Activated T-helper 1 cell treated with anti-CD3 and anti-CD28 coated beads, Interleukin-12 subunit alpha, Interleukin-12 subunit beta, Interleukin-2, Interleukin-4 antibody, amounts not matched to agents 30 ng/mL and 10 ng/mL and 1 ng/mL, durations not matched to agents 14 hours and 24 hours and 36 hours (primary cell): ENCODE data around the gene USP26. TPM values are rescaled to one million over a fixed set of nuclear protein-coding genes. Genes with fewer than 3 reads are reported as not detected.
"Not testable (repeated sequence)": the region's sequence is repeated elsewhere in the genome, so short reads cannot be mapped to it uniquely, and the experiment has no call there.

ENCODE experiments used
- DNase-seq: peaks from one replicate; pipeline ENCODE4 v3.0.0; 2021; ENCODE audit warnings: low spot score
- H3K27ac Mint-ChIP-seq: one replicate; pipeline ENCODE4 v1.8.0; 2021; ENCODE audit warnings: mild to moderate bottlenecking, mixed read lengths
- H3K27me3 Mint-ChIP-seq: one replicate; pipeline ENCODE4 v1.8.0; 2022; ENCODE audit warnings: mild to moderate bottlenecking, moderate library complexity, mixed read lengths; ENCODE audit not compliant: insufficient read depth
- H3K36me3 Mint-ChIP-seq: one replicate; pipeline ENCODE4 v1.8.0; 2021; ENCODE audit warnings: low read depth, mixed read lengths
- H3K4me1 Mint-ChIP-seq: one replicate; pipeline ENCODE4 v1.8.0; 2021; ENCODE audit warnings: low read depth, mixed read lengths
- H3K4me3 Mint-ChIP-seq: one replicate; pipeline ENCODE4 v1.8.0; 2021; ENCODE audit warnings: mild to moderate bottlenecking, moderate library complexity, mixed read lengths
- H3K9me3 Mint-ChIP-seq: one replicate; pipeline ENCODE4 v1.8.0; 2021; ENCODE audit warnings: mixed read lengths
- intact Hi-C: fragments of 100-400 bp; cut with micrococcal nuclease; formaldehyde crosslinking; loops from one replicate; pipeline ENCODE4 v1.15.1; 2024
- total RNA-seq: library from RNA; stranded (reverse); gene quantifications from 2 replicates; pipeline ENCODE4 v1.2.3, GENCODE V29; 2022

USP26 gene
- total RNA-seq, 1 donor from 2014 or later: not detected

- no peaks in the 10 kb centered on the region for H3K9me3 Mint-ChIP-seq
- no peaks in the 10 kb centered on the region for H3K36me3 Mint-ChIP-seq
- intact Hi-C loops: no loop called here
- no peak overlapping the region for H3K27ac Mint-ChIP-seq
- H3K27me3 Mint-ChIP-seq: no peaks in the 10 kb centered on the region
- H3K4me3 Mint-ChIP-seq: no peak overlapping the region
- no peak for DNase-seq
- H3K4me1 Mint-ChIP-seq: no peaks in the 10 kb centered on the region
Observed at GRCh38 chrX:133054761-133055405, 42.0 kb downstream of the USP26 start.

GRCh38 chrX:133053861-133054598 lies 42.9 kb downstream of the USP26 start:
- no peak overlapping the region for H3K27ac Mint-ChIP-seq
- H3K4me3 Mint-ChIP-seq: no peak overlapping the region
- H3K36me3 Mint-ChIP-seq: no peaks in the 10 kb centered on the region
- no peak for DNase-seq
- H3K4me1 Mint-ChIP-seq: no peaks in the 10 kb centered on the region
- intact Hi-C loops: no loop called here
- no peaks in the 10 kb centered on the region for H3K27me3 Mint-ChIP-seq
- no peaks in the 10 kb centered on the region for H3K9me3 Mint-ChIP-seq

DNA sequence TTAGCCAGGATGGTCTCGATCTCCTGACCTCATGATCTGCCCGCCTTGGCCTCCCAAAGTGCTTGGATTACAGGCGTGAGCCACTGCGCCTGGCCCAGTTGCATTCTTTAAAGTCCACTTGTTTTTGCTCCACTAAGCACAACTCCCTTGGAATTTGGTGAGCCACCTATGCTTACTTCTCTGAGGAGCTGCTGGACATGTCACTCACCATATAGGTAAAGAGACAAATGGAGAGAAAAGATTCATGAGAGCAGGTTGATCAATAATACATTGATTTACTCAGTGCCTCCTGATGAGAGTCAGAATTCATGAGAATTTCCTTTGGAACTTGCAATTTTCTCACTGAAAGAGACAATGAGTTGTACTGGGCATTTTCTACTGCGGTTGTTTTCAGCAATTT lies 48.2 kb downstream of the USP26 start:
- no peak overlapping the region for H3K27ac Mint-ChIP-seq
- H3K4me1 Mint-ChIP-seq: no peaks in the 10 kb centered on the region
- no peak for DNase-seq
- H3K36me3 Mint-ChIP-seq: no peaks in the 10 kb centered on the region
- intact Hi-C loops: no loop called here
- no peak overlapping the region for H3K4me3 Mint-ChIP-seq
- H3K9me3 Mint-ChIP-seq: no peaks in the 10 kb centered on the region
- no peaks in the 10 kb centered on the region for H3K27me3 Mint-ChIP-seq

- Mint-ChIP-seq H3K36me3 (no peaks in the 10 kb centered on the region), H3K4me1 (no peaks in the 10 kb centered on the region), H3K27me3 (no peaks in the 10 kb centered on the region), H3K27ac (no peak overlapping the region), H3K9me3 (no peaks in the 10 kb centered on the region), H3K4me3 (no peak overlapping the region)
- no peak for DNase-seq
- intact Hi-C loops: no loop called here
Observed at GRCh38 chrX:133046601-133047000, 50.3 kb downstream of the USP26 start.

GRCh38 chrX:133045986-133046385 lies 50.9 kb downstream of the USP26 start:
- Mint-ChIP-seq H3K27ac (no peak overlapping the region), H3K9me3 (no peaks in the 10 kb centered on the region), H3K4me3 (no peak overlapping the region), H3K36me3 (no peaks in the 10 kb centered on the region), H3K4me1 (no peaks in the 10 kb centered on the region), H3K27me3 (peaks cover 2% of the 10 kb centered on the region)
- intact Hi-C loops: no loop called here
- DNase-seq: no peak

DNA sequence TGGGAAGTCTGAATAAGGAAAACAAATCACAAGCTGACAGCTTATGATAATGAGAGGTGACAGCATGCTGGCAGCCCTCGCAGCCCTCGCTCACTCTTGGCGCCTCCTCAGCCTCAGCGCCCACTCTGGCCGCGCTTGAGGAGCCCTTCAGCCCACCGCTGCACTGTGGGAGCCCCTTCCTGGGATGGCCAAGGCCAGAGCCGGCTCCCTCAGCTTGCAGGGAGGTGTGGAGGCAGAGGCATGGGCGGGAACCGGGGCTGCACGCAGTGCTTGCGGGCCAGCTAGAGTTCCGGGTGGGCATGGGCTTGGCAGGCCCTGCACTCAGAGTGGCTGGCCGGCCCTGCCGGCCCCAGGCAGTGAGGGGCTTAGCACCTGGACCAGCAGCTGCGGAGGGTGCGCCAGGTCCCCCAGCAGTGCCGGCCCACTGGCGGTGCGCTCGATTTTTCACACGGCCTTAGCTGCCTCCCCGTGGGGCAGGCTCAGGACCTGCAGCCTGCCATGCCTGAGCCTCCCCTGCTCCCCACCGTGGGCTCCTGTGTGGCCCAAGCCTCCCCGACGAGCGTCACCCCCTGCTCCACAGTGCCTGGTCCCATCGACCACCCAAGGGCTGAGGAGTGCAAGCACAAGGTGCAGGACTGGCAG lies 52.6 kb downstream of the USP26 start:
- H3K4me1 Mint-ChIP-seq, H3K27ac Mint-ChIP-seq, H3K27me3 Mint-ChIP-seq, H3K9me3 Mint-ChIP-seq, H3K4me3 Mint-ChIP-seq, intact Hi-C loops, DNase-seq, H3K36me3 Mint-ChIP-seq: not testable (repeated sequence)

- no peaks in the 10 kb centered on the region for H3K9me3 Mint-ChIP-seq
- no peak for DNase-seq
- no peak overlapping the region for H3K4me3 Mint-ChIP-seq
- H3K36me3 Mint-ChIP-seq: no peaks in the 10 kb centered on the region
- H3K27ac Mint-ChIP-seq: no peak overlapping the region
- peaks cover 4% of the 10 kb centered on the region for H3K27me3 Mint-ChIP-seq
- H3K4me1 Mint-ChIP-seq: no peaks in the 10 kb centered on the region
- intact Hi-C loops: no loop called here
Observed at GRCh38 chrX:133042260-133042659, 54.6 kb downstream of the USP26 start.

DNA sequence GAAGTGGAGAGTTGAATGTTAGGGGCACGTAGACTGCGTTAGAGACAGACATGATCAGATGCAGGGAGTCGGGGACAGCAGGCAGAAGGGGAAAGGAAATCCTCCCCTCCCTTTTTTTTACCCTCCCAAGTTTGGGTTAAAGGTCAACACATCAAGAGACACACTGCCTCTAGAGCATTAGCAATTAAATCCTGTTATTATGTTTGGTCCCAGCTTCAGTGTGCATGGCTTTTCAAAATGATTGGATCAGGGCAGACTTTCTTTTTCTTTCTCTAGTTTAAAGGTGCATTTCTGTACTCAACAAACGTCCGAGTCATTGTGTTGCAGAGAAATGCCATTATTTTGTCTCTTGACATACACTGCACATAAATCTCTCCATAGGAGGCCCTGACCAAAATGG lies 63.9 kb downstream of the USP26 start:
- no peaks in the 10 kb centered on the region for H3K27me3 Mint-ChIP-seq
- no peak for DNase-seq
- H3K4me1 Mint-ChIP-seq: no peaks in the 10 kb centered on the region

DNA sequence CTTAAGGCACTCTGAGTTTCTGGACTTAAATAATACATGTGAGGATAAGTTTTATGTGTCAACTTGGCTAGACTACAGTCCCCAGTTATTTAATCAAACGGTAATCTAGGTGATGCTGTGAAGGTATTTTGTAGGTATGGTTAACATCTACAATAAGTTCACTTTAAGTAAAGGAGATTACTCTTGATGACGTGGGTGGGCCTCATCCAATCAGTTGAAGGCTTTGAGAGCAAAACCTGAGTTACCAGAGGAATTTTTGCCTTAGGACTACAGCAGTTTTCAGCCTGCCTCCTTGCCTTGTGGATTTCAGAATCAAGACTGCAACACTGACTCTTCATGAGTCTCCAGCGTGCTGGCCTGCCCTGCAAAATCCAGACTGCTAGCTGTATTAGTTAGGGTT lies 78.7 kb downstream of the USP26 start:
- H3K27ac Mint-ChIP-seq: no peak overlapping the region
- no peaks in the 10 kb centered on the region for H3K27me3 Mint-ChIP-seq
- intact Hi-C loops: no loop called here
- H3K4me1 Mint-ChIP-seq: no peaks in the 10 kb centered on the region
- H3K36me3 Mint-ChIP-seq: no peaks in the 10 kb centered on the region
- DNase-seq: no peak
- H3K9me3 Mint-ChIP-seq: no peaks in the 10 kb centered on the region
- H3K4me3 Mint-ChIP-seq: no peak overlapping the region

More for the DNA sequence above, 63.9 kb downstream of the USP26 start:
- no peaks in the 10 kb centered on the region for H3K9me3 Mint-ChIP-seq
- no peaks in the 10 kb centered on the region for H3K36me3 Mint-ChIP-seq
- intact Hi-C loops: no loop called here
- no peak overlapping the region for H3K27ac Mint-ChIP-seq
- H3K4me3 Mint-ChIP-seq: no peak overlapping the region

- Mint-ChIP-seq H3K27ac (no peak overlapping the region), H3K9me3 (no peaks in the 10 kb centered on the region), H3K36me3 (no peaks in the 10 kb centered on the region), H3K4me1 (no peaks in the 10 kb centered on the region), H3K4me3 (no peak overlapping the region), H3K27me3 (peaks cover 7% of the 10 kb centered on the region)
- intact Hi-C loops: no loop called here
- DNase-seq: no peak
Observed at GRCh38 chrX:133007458-133007857, 89.5 kb downstream of the USP26 start.

GRCh38 chrX:133005616-133006015 lies 91.3 kb downstream of the USP26 start:
- intact Hi-C loops: no loop called here
- Mint-ChIP-seq H3K27me3 (peaks cover 9% of the 10 kb centered on the region), H3K4me1 (no peaks in the 10 kb centered on the region), H3K4me3 (no peak overlapping the region), H3K9me3 (no peaks in the 10 kb centered on the region), H3K27ac (no peak overlapping the region), H3K36me3 (no peaks in the 10 kb centered on the region)
- no peak for DNase-seq

DNA sequence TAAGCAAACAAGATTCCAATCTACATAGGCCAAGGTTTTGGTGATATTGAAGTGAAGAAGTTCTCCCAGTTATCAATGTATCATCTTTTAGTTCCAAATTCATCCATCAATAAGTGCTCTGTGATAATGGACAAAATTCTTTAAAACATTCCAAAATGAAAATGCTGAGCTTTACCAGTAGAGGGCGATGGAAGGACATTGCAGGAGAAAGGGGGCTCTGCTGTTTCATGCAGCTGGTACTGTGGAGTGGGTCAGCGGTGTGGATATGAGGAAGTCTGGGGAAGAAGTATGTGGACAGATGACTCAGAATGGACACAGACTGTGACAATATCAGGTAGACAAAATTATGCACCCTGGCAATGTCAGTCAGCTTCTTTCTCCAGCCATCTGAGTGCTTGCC lies 91.9 kb downstream of the USP26 start:
- no peak overlapping the region for H3K27ac Mint-ChIP-seq
- no peak overlapping the region for H3K4me3 Mint-ChIP-seq
- H3K36me3 Mint-ChIP-seq: no peaks in the 10 kb centered on the region
- intact Hi-C loops: no loop called here
- H3K27me3 Mint-ChIP-seq: peaks cover 9% of the 10 kb centered on the region
- H3K9me3 Mint-ChIP-seq: no peaks in the 10 kb centered on the region
- no peak for DNase-seq
- H3K4me1 Mint-ChIP-seq: no peaks in the 10 kb centered on the region

GRCh38 chrX:132999209-132999608 lies 97.7 kb downstream of the USP26 start:
- Mint-ChIP-seq H3K4me1 (no peaks in the 10 kb centered on the region), H3K9me3 (no peaks in the 10 kb centered on the region), H3K4me3 (no peak overlapping the region), H3K27me3 (peaks cover 8% of the 10 kb centered on the region), H3K36me3 (no peaks in the 10 kb centered on the region), H3K27ac (no peak overlapping the region)
- DNase-seq: no peak
- intact Hi-C loops: no loop called here
